ENCODE measurements around the gene CLCNKB. TPM values are rescaled to one million over a fixed set of nuclear protein-coding genes. Genes with fewer than 3 reads are reported as not detected.
"Not testable (repeated sequence)": the region's sequence is repeated elsewhere in the genome, so short reads cannot be mapped to it uniquely, and the experiment has no call there.

CLCNKB gene
- total RNA-seq, 4 donors from 2014 or later = 0.39 to 3.1 (median 0.44) TPM; not detected in 1

DNA sequence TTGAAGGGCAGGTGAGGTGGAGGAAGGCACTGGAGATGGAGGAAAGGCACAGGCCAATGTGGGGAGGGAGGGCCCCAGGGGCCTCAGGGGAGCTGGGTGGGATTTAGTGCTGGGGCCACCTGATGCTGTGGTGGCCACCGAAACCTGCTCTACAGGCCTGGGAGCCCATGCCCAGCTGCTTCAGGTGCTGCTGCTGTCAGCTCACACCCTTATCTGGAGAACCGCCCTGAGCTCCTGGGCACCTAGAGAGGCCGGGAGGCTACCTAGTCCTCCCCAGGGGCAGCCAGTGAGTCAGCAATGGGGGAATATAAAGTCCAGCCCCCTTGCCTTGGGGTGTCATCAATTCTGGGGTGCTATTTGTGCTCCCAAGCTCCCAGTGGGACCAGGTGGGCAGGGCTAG, 17.7 kb downstream of the CLCNKB start:
- Histone ChIP-seq H3K9me3 (no peaks in the 10 kb centered on the region), H3K4me1 (peaks cover 0 to 7% (median 0%) of the 10 kb centered on the region in 4 donors), H3K36me3 (no peaks in the 10 kb centered on the region), H3K27me3 (no peaks in the 10 kb centered on the region), H3K4me3 (no peak overlapping the region), H3K27ac (no peak overlapping the region)
- no peak for DNase-seq (ENCODE audit: low spot score in 2 of 2)
- TF ChIP-seq POLR2A (IDR thresholded peaks at IDR 0.05) (no peak), EP300 (IDR thresholded peaks at IDR 0.05) (no peak)
- TF ChIP-seq, protein P1, sequence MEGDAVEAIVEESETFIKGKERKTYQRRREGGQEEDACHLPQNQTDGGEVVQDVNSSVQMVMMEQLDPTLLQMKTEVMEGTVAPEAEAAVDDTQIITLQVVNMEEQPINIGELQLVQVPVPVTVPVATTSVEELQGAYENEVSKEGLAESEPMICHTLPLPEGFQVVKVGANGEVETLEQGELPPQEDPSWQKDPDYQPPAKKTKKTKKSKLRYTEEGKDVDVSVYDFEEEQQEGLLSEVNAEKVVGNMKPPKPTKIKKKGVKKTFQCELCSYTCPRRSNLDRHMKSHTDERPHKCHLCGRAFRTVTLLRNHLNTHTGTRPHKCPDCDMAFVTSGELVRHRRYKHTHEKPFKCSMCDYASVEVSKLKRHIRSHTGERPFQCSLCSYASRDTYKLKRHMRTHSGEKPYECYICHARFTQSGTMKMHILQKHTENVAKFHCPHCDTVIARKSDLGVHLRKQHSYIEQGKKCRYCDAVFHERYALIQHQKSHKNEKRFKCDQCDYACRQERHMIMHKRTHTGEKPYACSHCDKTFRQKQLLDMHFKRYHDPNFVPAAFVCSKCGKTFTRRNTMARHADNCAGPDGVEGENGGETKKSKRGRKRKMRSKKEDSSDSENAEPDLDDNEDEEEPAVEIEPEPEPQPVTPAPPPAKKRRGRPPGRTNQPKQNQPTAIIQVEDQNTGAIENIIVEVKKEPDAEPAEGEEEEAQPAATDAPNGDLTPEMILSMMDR (IDR thresholded peaks at IDR 0.05) = no peak
- 92 to 96% methylated on average over 3 of the region's 3 CpGs for WGBS, 2 donors

DNA sequence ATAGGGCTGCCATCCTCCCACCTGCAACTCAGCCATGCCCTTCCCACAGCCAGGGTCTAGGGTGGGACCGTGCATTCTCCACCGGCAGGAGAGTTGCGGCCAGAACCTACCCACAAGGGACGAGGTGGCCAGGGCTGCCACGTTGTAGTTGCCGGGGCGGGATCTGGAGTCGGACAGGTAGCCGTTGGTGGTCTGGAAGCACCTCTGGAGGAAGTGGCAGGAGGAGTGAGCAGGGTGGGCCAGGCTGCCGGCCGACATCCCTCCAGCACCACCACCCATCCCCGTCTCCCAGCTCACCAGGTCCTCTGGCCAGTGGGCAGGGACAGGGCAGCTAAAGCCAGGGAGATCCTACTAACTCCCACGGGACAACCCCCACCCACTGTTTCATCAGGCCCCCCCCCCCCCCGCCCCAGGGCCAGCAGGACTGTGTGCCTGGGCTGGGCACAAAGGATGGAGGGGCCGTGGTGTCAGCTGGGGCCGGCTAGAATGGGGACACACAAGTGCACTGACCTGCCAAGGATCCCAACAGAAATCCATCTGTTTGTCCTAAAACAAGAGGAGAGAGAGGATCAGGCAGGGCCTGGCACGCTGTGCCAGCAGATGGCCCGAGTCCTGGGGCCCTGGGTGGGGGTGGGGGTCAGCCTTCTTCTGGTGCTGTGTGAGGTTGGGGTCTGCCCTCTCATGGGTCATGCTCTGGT, 18.6 kb downstream of the CLCNKB start:
- not testable (repeated sequence) for H3K9me3 ChIP-seq; DNase-seq (ENCODE audit: low spot score in 2 of 2); H3K4me3 ChIP-seq; H3K27ac ChIP-seq; H3K4me1 ChIP-seq; H3K36me3 ChIP-seq; H3K27me3 ChIP-seq
- 58 to 75% methylated on average over 8 to 12 of the region's 18 CpGs for WGBS, 2 donors

DNA sequence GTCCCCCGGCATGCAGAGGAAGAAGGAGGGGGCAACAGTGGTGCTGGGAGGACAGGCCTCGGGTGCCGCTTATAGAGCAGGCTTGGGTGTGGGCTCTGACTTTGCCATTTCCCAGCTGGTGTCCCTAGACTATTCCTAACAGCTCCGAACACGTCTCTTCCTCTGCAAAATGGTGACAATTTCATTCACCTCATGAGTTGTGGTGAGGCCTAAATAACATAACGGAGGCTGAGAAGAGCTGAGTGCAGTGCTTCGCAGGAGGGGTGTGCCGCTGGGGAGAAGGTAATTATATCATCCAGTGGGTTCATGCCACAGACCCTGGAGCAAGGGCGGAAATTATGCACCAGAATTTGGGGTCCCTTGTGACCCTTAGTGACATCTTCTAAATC, 19.1 kb downstream of the CLCNKB start:
- 78 to 81% methylated on average over 9 of the region's 9 CpGs for WGBS, 2 donors
- H3K27me3 ChIP-seq; DNase-seq (ENCODE audit: low spot score in 2 of 2); H3K27ac ChIP-seq; H3K4me3 ChIP-seq; H3K9me3 ChIP-seq; H3K36me3 ChIP-seq; H3K4me1 ChIP-seq: not testable (repeated sequence)

DNA sequence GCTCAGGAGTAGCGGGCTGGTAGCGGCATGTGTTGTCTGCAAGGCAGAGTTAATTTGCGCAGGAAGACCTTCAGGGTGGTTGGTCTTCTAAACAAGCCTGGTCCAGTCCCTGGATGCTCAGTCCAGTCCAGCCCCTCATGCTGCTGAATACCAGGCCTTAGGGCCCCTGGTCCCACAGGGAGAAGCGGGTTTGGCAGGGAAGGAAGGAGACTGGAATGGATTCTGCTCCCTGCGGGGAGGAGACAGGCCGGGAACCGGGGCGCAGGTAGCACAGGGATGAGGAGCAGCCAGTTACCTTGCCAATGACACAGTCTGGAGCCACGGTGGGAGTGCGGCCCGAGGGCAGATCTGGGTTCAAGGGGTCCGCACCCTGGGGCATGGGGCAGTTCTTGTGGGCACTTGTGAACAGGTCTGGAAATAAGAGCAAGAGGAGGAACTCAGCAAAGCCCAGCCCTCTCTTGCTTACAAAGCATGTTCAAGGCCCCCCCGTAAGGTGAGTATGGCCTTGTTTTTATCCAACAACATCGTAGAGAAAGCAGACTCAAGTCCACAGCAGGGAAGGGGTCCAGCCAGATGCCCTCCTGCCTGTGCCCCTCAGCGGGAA, 19.7 kb downstream of the CLCNKB start:
- Histone ChIP-seq H3K27ac (no peak overlapping the region), H3K4me3 (no peak overlapping the region), H3K36me3 (no peaks in the 10 kb centered on the region), H3K9me3 (no peaks in the 10 kb centered on the region), H3K27me3 (no peaks in the 10 kb centered on the region), H3K4me1 (peaks cover 0 to 11% (median 2%) of the 10 kb centered on the region in 4 donors)
- TF ChIP-seq EP300 (IDR thresholded peaks at IDR 0.05) (no peak), POLR2A (IDR thresholded peaks at IDR 0.05) (no peak)
- TF ChIP-seq, protein P1 (IDR thresholded peaks at IDR 0.05) = no peak
- 89 to 93% methylated on average over 15 of the region's 15 CpGs for WGBS, 2 donors
- DNase-seq (ENCODE audit: low spot score in 2 of 2) = no peak

DNA sequence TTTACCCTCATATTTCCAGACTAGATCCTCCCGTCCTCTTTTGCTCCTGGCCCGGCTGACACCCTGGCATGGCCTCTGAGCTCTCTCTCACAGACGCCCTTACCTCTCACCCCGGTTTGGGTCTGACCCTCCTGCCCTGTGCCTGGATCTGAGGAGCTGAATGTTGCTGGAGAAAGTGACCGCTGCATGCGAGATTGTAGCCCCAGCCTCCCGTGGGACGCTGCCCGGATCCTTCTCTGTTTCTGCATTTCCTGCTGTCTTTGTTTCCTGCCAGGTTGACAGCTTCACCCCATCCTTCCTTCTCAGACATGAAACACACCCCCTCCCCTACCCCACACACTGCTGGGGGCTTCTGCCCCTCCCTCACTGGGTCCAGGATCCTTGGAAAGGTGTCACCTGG, 20.3 kb downstream of the CLCNKB start:
- no peak overlapping the region for H3K4me3 ChIP-seq
- no peak for TF ChIP-seq EP300 (IDR thresholded peaks at IDR 0.05)
- no peak for TF ChIP-seq POLR2A (IDR thresholded peaks at IDR 0.05)
- TF ChIP-seq, protein P1 (IDR thresholded peaks at IDR 0.05) = no peak
- H3K4me1 ChIP-seq = peaks cover 0 to 14% (median 2%) of the 10 kb centered on the region in 4 donors
- H3K27me3 ChIP-seq = no peaks in the 10 kb centered on the region
- WGBS, 2 donors = 54 to 61% methylated on average over 9 of the region's 9 CpGs
- no peak for DNase-seq (ENCODE audit: low spot score in 2 of 2)
- H3K36me3 ChIP-seq = no peaks in the 10 kb centered on the region
- H3K9me3 ChIP-seq = no peaks in the 10 kb centered on the region
- no peak overlapping the region for H3K27ac ChIP-seq

DNA sequence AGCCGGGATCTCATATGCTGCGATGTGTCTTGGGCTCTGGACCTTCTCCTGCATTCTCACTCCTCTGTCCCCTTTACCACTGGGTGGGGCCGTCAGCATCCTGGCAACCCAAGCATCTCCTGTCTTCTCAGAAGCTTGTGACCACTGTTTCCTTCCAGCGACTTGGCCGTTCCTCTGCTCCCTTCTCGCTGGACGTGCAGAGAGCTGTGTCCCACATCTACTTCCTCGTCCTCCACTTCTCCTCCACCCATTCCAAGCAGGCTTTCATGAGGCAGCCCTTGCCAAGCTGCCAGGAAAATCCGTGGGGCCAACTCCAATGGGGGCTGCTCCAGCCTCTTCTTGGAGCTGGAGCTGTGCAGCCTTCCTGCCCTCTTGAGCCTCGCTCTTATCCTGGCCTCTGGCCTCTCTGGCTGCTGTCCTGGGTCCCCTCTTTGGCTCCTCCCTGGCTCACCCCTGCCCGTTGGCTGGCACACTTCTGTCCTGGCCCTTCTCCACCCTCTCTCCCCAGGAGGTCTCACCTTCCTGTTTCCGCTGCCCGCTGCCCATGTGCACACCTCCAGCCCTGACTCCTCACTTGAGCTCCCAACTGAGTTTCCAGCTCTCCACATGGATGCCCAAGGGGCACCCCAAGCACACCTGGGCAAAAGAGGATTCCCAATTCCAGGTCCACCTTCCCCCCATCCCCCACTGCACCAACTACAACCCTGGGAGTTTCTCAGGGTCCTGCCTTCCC, 21.1 kb downstream of the CLCNKB start:
- Histone ChIP-seq H3K27me3 (no peaks in the 10 kb centered on the region), H3K4me1 (peaks cover 0 to 14% (median 2%) of the 10 kb centered on the region in 4 donors), H3K27ac (no peak overlapping the region), H3K4me3 (no peak overlapping the region), H3K36me3 (no peaks in the 10 kb centered on the region), H3K9me3 (no peaks in the 10 kb centered on the region)
- 41 to 45% methylated on average over 13 of the region's 13 CpGs for WGBS, 2 donors
- TF ChIP-seq EP300 (IDR thresholded peaks at IDR 0.05) = no peak
- TF ChIP-seq, protein P1 (IDR thresholded peaks at IDR 0.05) = no peak
- no peak for TF ChIP-seq POLR2A (IDR thresholded peaks at IDR 0.05)
- DNase-seq (ENCODE audit: low spot score in 2 of 2) = no peak
